ENCODE data around the gene EDN1. TPM values are rescaled to one million over a fixed set of nuclear protein-coding genes. Genes with fewer than 3 reads are reported as not detected.

The EDN1 gene
- total and polyA plus RNA-seq, 9 of the 15 experiments (the other 6 are each of a cell fraction or from before 2014, with no cell fraction given), result 0.03 to 0.06 TPM; not detected in 7

DNA sequence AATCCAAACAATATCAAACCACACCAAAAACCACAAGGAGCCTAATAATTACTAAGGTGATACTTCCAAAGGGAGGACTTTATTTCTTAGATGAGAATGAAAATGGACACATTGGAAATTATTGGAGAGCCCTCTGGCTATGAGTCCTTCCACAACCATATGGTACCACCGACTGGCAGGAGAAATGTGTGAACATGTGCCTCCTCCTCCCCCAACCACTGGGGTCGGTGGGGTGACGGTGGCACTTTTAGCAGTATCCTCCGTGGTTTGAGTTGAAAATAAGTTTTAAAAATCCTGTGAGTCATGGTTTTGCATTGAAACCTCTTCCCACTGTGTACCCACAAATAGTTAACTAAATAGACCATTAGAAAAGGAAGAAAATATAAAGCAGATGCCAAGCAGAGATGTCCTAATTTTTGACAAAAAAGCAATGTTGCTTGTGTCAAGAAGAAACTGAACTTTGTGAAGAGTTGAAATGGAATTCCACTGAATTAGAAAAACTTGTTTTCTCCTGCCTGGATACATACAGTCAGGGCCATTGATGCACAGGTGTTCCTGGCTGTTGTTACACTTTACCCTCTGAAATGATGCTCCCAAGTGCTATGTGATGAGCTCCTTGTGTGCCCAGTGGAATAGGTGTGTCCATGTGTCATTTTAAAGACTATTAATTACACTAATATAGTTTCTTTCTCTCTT is 3.2 kb downstream of the EDN1 start (continued):
- TF ChIP-seq, protein P1, sequence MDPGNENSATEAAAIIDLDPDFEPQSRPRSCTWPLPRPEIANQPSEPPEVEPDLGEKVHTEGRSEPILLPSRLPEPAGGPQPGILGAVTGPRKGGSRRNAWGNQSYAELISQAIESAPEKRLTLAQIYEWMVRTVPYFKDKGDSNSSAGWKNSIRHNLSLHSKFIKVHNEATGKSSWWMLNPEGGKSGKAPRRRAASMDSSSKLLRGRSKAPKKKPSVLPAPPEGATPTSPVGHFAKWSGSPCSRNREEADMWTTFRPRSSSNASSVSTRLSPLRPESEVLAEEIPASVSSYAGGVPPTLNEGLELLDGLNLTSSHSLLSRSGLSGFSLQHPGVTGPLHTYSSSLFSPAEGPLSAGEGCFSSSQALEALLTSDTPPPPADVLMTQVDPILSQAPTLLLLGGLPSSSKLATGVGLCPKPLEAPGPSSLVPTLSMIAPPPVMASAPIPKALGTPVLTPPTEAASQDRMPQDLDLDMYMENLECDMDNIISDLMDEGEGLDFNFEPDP (CRISPR knock-in tag; IDR thresholded peaks at IDR 0.05), result no peak
- TF ChIP-seq, protein P2, sequence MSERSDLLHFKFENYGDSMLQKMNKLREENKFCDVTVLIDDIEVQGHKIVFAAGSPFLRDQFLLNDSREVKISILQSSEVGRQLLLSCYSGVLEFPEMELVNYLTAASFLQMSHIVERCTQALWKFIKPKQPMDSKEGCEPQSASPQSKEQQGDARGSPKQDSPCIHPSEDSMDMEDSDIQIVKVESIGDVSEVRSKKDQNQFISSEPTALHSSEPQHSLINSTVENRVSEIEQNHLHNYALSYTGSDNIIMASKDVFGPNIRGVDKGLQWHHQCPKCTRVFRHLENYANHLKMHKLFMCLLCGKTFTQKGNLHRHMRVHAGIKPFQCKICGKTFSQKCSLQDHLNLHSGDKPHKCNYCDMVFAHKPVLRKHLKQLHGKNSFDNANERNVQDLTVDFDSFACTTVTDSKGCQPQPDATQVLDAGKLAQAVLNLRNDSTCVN (CRISPR knock-in tag; IDR thresholded peaks at IDR 0.05), result no peak
- no peak for TF ChIP-seq ZNF76 (CRISPR knock-in tag; IDR thresholded peaks at IDR 0.05; ENCODE audit: borderline replicate concordance)
- no peak for TF ChIP-seq FOSL1 (tag; conservative IDR thresholded peaks at IDR 0.05)
- TF ChIP-seq ZNF217 (CRISPR knock-in tag; IDR thresholded peaks at IDR 0.05), result no peak
